B cell (primary cell): ENCODE data around the gene CTSK. TPM values are rescaled to one million over a fixed set of nuclear protein-coding genes. Genes with fewer than 3 reads are reported as not detected.
"Not testable (repeated sequence)": the region's sequence is repeated elsewhere in the genome, so short reads cannot be mapped to it uniquely, and the experiment has no call there.

Experiments
- ATAC-seq: fragments of 200-7000 bp; cut with Tn5 transposase; one replicate; pipeline ENCODE4 v1.10.0; 2021; ENCODE audit warnings: low read depth, mild to moderate bottlenecking, moderate number of reproducible peaks, moderate library complexity
- CTCF ChIA-PET: fragments of 350-600 bp; sonication (Branson Sonifier 250); formaldehyde crosslinking; loops from one replicate; lab custom pipeline; 2021; ENCODE audit warnings: antibody characterized with exemption, inconsistent platforms; lab: Charles Lee
- POLR2A ChIA-PET: fragments of 350-600 bp; sonication (Branson Sonifier 250); formaldehyde crosslinking; loops from one replicate; lab custom pipeline; 2021; ENCODE audit warnings: antibody characterized with exemption; lab: Charles Lee
- DNase-seq: peaks from one replicate; pipeline ENCODE4 v3.0.0; 2013
- H2AFZ ChIP-seq: 2 replicates; pipeline ENCODE4 v1.6.1; 2012; ENCODE audit warnings: mild to moderate bottlenecking, low read depth, low read length; ENCODE audit not compliant: insufficient read depth, poor library complexity, severe bottlenecking
- H3K27ac ChIP-seq, 2 donors: 1 replicate in 1 of 2; 2 replicates in 1 of 2; pipeline ENCODE4 v1.5.1; 2012 to 2013; ENCODE audit warnings: low read length in 2 of 2, mild to moderate bottlenecking in 2 of 2, moderate library complexity in 1 of 2
- H3K27me3 ChIP-seq, 4 experiments: fragments of 200-600 bp in 1 of 4; sonication (generic) in 1 of 4; replicated peaks in 1 of 4; 1 replicate in 2 of 4; 2 replicates in 2 of 4; pipeline versions ENCODE4 v1.6.1 to v1.7.0; 2013 to 2016; ENCODE audit warnings: low read length in 3 of 4, mild to moderate bottlenecking in 2 of 4, mixed read lengths in 1 of 4, moderate library complexity in 1 of 4; ENCODE audit not compliant: insufficient read depth in 4 of 4, control insufficient read depth in 3 of 4; ENCODE audit errors: control extremely low read depth in 1 of 4
- H3K36me3 ChIP-seq, 2 experiments: replicated peaks in 1 of 2; 1 replicate in 1 of 2; 2 replicates in 1 of 2; pipeline versions ENCODE4 v1.6.1 to v1.7.1; 2013; ENCODE audit warnings: low read length in 1 of 2; ENCODE audit not compliant: insufficient read depth in 2 of 2, control insufficient read depth in 1 of 2; ENCODE audit errors: control extremely low read depth in 1 of 2, extremely low read depth in 1 of 2
- H3K4me1 ChIP-seq, 2 donors: fragments of 200-600 bp in 1 of 2; sonication (generic) in 1 of 2; 1 replicate in 1 of 2; 2 replicates in 1 of 2; pipeline versions ENCODE4 v1.5.1 to v1.6.1; 2013 to 2017; ENCODE audit warnings: low read length in 2 of 2; ENCODE audit not compliant: control insufficient read depth in 2 of 2, insufficient read depth in 2 of 2
- H3K4me2 ChIP-seq: replicated peaks from 2 replicates; pipeline ENCODE3; 2012; ENCODE audit warnings: mild to moderate bottlenecking, low read depth, low read length; ENCODE audit not compliant: poor library complexity, severe bottlenecking
- H3K4me3 ChIP-seq, 5 experiments: fragments of 200-600 bp in 1 of 5; sonication (generic) in 1 of 5; 1 replicate in 3 of 5; 2 replicates in 2 of 5; pipeline versions ENCODE4 v1.5.1 to v1.7.0; 2011 to 2016; ENCODE audit warnings: low read length in 4 of 5, mild to moderate bottlenecking in 4 of 5, low read depth in 2 of 5, control low read depth in 1 of 5, moderate library complexity in 1 of 5; ENCODE audit not compliant: insufficient read depth in 1 of 5; ENCODE audit errors: control extremely low read depth in 1 of 5, extremely low read depth in 1 of 5
- H3K79me2 ChIP-seq: fragments of 200-600 bp; sonication (generic); one replicate; pipeline ENCODE4 v1.6.0; 2016; ENCODE audit warnings: low read length; ENCODE audit not compliant: control insufficient read depth, insufficient read depth
- H3K9ac ChIP-seq: fragments of 200-600 bp; sonication (generic); 2 replicates; pipeline ENCODE4 v1.6.1; 2017; ENCODE audit warnings: mild to moderate bottlenecking, low read length, moderate library complexity
- H3K9me3 ChIP-seq, 3 donors: one replicate each; pipeline versions ENCODE4 v1.6.1 to v1.7.1; 2013; ENCODE audit warnings: low read length in 2 of 3; ENCODE audit not compliant: control insufficient read depth in 2 of 3, insufficient read depth in 1 of 3; ENCODE audit errors: control extremely low read depth in 1 of 3
- H4K20me1 ChIP-seq: 2 replicates; pipeline ENCODE4 v1.6.0; 2012; ENCODE audit warnings: mild to moderate bottlenecking, low read length; ENCODE audit not compliant: insufficient read depth, control insufficient read depth, poor library complexity, severe bottlenecking
- H3K27ac Mint-ChIP-seq: one replicate; pipeline ENCODE4 v1.8.0; 2021; ENCODE audit warnings: mixed read lengths
- H3K27me3 Mint-ChIP-seq: one replicate; pipeline ENCODE4 v1.8.0; 2021; ENCODE audit warnings: mixed read lengths
- H3K4me1 Mint-ChIP-seq: one replicate; pipeline ENCODE4 v1.8.0; 2021; ENCODE audit warnings: mixed read lengths
- H3K4me3 Mint-ChIP-seq: one replicate; pipeline ENCODE4 v1.8.0; 2021; ENCODE audit warnings: mixed read lengths
- H3K9me3 Mint-ChIP-seq: one replicate; pipeline ENCODE4 v1.8.0; 2022; ENCODE audit warnings: mixed read lengths; ENCODE audit not compliant: insufficient read depth
- EZH2 ChIP-seq: IDR thresholded peaks from 2 replicates; pipeline ENCODE4 v1.6.1; 2012; ENCODE audit warnings: borderline replicate concordance, low read depth, mild to moderate bottlenecking, moderate library complexity, low read length; ENCODE audit not compliant: insufficient read depth, poor library complexity, severe bottlenecking
- WGBS: methylation state at CpG from one replicate; pipeline ENCODE4 v1.1.5; 2013; ENCODE audit warnings: missing lambda C conversion rate; ENCODE audit not compliant: insufficient coverage; 5-methylcytosine and 5-hydroxymethylcytosine counted together
- intact Hi-C: fragments of 100-400 bp; cut with micrococcal nuclease; formaldehyde crosslinking; loops from one replicate; pipeline ENCODE4 v1.10.0; 2022
- polyA plus RNA-seq: library from polyadenylated mRNA; depleted of rRNA; stranded (reverse); fragments of >200 nt; gene quantifications from 2 replicates; pipeline ENCODE4 v1.2.3, GENCODE V29; 2012
- total RNA-seq, 2 donors: library from RNA; stranded (reverse); fragments of 120-200 nt in 1 of 2; gene quantifications; 1 replicate in 1 of 2; 2 replicates in 1 of 2; pipeline versions ENCODE4 v1.2.3 to v1.2.4, GENCODE V29; 2013 to 2022
- TF ChIP-seq, protein P1 (sequence below): fragments of 200-600 bp; IDR thresholded peaks from one replicate; pipeline ENCODE4 v1.8.0; 2022; ENCODE audit warnings: antibody characterized with exemption, mild to moderate bottlenecking

The CTSK gene
- total and polyA plus RNA-seq, 2 donors (not counting 1 experiment from before 2014, with no cell fraction given) = 5.3 to 6.0 TPM

DNA sequence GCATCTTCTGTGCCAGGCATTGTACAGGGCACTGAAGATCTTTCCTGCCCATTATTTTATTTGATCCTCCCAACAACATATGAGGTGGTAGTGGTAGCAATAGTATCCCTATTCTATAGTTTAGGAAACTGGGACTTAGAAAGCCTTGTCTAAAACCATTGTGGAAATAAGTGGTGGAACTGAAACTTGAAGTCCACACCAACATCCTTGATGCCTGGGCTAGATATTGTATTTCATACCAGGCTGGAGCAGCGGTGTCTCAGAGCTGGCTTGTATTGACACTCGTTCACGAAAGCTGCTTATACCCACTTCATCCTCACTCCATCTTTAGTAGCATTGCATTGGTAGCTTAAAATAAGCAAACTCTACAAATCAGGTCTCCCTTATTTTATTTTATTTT, 32.8 kb downstream of the CTSK start:
- TF ChIP-seq, protein P1, sequence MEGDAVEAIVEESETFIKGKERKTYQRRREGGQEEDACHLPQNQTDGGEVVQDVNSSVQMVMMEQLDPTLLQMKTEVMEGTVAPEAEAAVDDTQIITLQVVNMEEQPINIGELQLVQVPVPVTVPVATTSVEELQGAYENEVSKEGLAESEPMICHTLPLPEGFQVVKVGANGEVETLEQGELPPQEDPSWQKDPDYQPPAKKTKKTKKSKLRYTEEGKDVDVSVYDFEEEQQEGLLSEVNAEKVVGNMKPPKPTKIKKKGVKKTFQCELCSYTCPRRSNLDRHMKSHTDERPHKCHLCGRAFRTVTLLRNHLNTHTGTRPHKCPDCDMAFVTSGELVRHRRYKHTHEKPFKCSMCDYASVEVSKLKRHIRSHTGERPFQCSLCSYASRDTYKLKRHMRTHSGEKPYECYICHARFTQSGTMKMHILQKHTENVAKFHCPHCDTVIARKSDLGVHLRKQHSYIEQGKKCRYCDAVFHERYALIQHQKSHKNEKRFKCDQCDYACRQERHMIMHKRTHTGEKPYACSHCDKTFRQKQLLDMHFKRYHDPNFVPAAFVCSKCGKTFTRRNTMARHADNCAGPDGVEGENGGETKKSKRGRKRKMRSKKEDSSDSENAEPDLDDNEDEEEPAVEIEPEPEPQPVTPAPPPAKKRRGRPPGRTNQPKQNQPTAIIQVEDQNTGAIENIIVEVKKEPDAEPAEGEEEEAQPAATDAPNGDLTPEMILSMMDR = no peak
- no peak for TF ChIP-seq EZH2

DNA sequence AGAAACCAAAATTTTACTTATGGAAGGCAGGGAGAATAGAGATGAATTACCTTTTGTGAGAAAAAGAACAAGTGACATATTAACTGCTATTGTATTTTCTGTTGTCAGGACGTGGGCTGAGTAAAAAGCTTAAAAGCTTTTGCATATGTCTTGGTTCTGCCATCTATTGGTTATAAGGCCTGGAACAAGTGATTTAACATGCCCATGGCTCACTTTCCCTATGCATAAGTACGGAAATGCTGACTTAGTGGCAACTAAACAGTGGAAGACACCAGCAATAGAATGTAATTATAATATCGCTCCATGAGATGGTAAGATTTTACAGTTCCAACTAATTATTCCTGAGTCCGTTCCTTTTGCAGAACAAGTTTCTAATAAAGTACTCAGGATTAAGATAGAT, 35.7 kb downstream of the CTSK start:
- Mint-ChIP-seq H3K4me1 (peaks cover 16% of the 10 kb centered on the region), H3K27me3 (no peaks in the 10 kb centered on the region), H3K27ac (no peak overlapping the region), H3K9me3 (no peaks in the 10 kb centered on the region), H3K4me3 (no peak overlapping the region)
- intact Hi-C loops = no loop called here
- peaks cover 0 to 4% of the 10 kb centered on the region in 2 donors for H3K4me1 ChIP-seq
- WGBS = 67% methylated on average over 1 of the region's 4 CpGs
- H3K9me3 ChIP-seq = no peaks in the 10 kb centered on the region
- ChIA-PET CTCF (no interaction called here), POLR2A (no interaction called here)
- H2AFZ ChIP-seq = no peak overlapping the region
- no peak for TF ChIP-seq EZH2
- TF ChIP-seq, protein P1 = no peak
- H3K4me2 ChIP-seq = no peak overlapping the region
- H3K27ac ChIP-seq = no peak overlapping the region
- no peak overlapping the region for H3K4me3 ChIP-seq
- H3K27me3 ChIP-seq = no peaks in the 10 kb centered on the region
- no peak for DNase-seq
- no peak overlapping the region for H3K9ac ChIP-seq
- peaks cover 4% of the 10 kb centered on the region for H3K79me2 ChIP-seq
- H3K36me3 ChIP-seq = no peaks in the 10 kb centered on the region
- no peaks in the 10 kb centered on the region for H4K20me1 ChIP-seq
- no peak for ATAC-seq

More for the DNA sequence above, 32.8 kb downstream of the CTSK start:
- no peak overlapping the region for H3K4me3 Mint-ChIP-seq
- intact Hi-C loops = no loop called here
- no peaks in the 10 kb centered on the region for H3K79me2 ChIP-seq
- no peaks in the 10 kb centered on the region for H4K20me1 ChIP-seq
- H3K9me3 Mint-ChIP-seq = no peaks in the 10 kb centered on the region
- H3K27me3 Mint-ChIP-seq = no peaks in the 10 kb centered on the region
- no peak overlapping the region for H3K9ac ChIP-seq
- H3K4me1 ChIP-seq = peaks cover 0 to 4% of the 10 kb centered on the region in 2 donors
- peaks cover 17% of the 10 kb centered on the region for H3K4me1 Mint-ChIP-seq
- ChIA-PET CTCF (interaction anchor here (0.6 kb wide), 1 partner anchor 601 kb away, joined by 4 read pairs; no protein-coding TSS in a partner anchor), POLR2A (no interaction called here)
- no peaks in the 10 kb centered on the region for H3K36me3 ChIP-seq
- no peak overlapping the region for H3K4me2 ChIP-seq
- H3K4me3 ChIP-seq = no peak overlapping the region
- no CpG with 5 or more reads among the region's 3 CpGs for WGBS
- H3K27ac Mint-ChIP-seq = no peak overlapping the region
- H3K9me3 ChIP-seq = no peaks in the 10 kb centered on the region
- no peaks in the 10 kb centered on the region for H3K27me3 ChIP-seq
- ATAC-seq (no peak), DNase-seq (no peak)
- H3K27ac ChIP-seq = no peak overlapping the region
- no peak overlapping the region for H2AFZ ChIP-seq

DNA sequence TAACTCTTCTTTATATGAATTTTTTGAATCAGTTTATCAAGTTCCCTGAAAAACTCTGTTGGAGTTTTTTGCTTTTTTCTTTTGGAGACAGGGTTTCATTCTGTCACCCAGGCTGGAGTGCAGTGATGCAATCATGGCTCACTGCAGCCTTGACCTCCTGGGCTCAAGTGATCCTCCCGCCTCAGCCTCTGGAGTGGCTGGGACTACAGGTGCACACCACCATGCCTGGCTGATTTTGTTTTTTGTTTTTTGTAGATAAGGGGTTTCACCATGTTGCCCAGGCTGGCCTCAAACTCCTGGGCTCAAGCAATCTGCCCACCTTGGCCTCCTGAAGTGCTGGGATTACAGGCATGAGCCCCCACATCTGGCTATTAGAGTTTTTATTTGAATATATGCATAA, 40.4 kb downstream of the CTSK start:
- H3K4me3 ChIP-seq, H3K4me2 ChIP-seq, DNase-seq, H3K27me3 Mint-ChIP-seq, H2AFZ ChIP-seq, H4K20me1 ChIP-seq, H3K9me3 Mint-ChIP-seq, H3K27ac ChIP-seq, H3K36me3 ChIP-seq, H3K4me3 Mint-ChIP-seq, POLR2A ChIA-PET, ATAC-seq, H3K9me3 ChIP-seq, H3K9ac ChIP-seq, H3K27me3 ChIP-seq: not testable (repeated sequence)
- peaks cover 40% of the 10 kb centered on the region for H3K4me1 Mint-ChIP-seq
- CTCF ChIA-PET = interaction anchor here (2.1 kb wide), 1 partner anchor 154 kb away, joined by 10 read pairs; no protein-coding TSS in a partner anchor
- intact Hi-C loops = loop anchor here (5.0 to 10.0 kb wide), 3 partner anchors 140 to 397 kb away; partner anchors contain the start of genes ENSA, LYSMD1 and SCNM1
- no CpG with 5 or more reads among the region's 1 CpG for WGBS
- Histone ChIP-seq H3K79me2 (peaks cover 44% of the 10 kb centered on the region), H3K4me1 (peaks cover 16 to 26% of the 10 kb centered on the region in 2 donors)
- peak overlapping the region; percentile 5 for H3K27ac Mint-ChIP-seq
